Neural cell (in vitro differentiated cells): ENCODE results near the gene STX18. TPM values are rescaled to one million over a fixed set of nuclear protein-coding genes. Genes with fewer than 3 reads are reported as not detected.

Experiments
- H2AFZ ChIP-seq: fragments of 200-600, 300-800 bp; sonication (generic), shearing (Covaris generic); 2 replicates; pipeline ENCODE4 v1.6.0; 2014; ENCODE audit warnings: low read depth, mild to moderate bottlenecking, antibody characterized with exemption, low read length, moderate library complexity
- H3F3A ChIP-seq: fragments of 200-600 bp; shearing (Covaris generic); 2 replicates; pipeline ENCODE4 v1.6.1; 2016; ENCODE audit warnings: mild to moderate bottlenecking, moderate library complexity, mixed read lengths, antibody characterized with exemption, low read length; ENCODE audit not compliant: insufficient read depth, poor library complexity, severe bottlenecking
- H3K27ac ChIP-seq: fragments of 200-600, 300-800 bp; sonication (generic), shearing (Covaris generic); 2 replicates; pipeline ENCODE4 v1.5.1; 2014; ENCODE audit warnings: mild to moderate bottlenecking, low read length, moderate library complexity
- H3K27me3 ChIP-seq: fragments of 300-800, 200-600 bp; sonication (generic), shearing (Covaris generic); 2 replicates; pipeline ENCODE4 v1.6.0; 2014; ENCODE audit warnings: mild to moderate bottlenecking, low read depth, low read length, moderate library complexity; ENCODE audit not compliant: insufficient read depth
- H3K36me3 ChIP-seq: fragments of 300-800, 200-600 bp; sonication (generic), shearing (Covaris generic); 2 replicates; pipeline ENCODE4 v1.5.1; 2014; ENCODE audit warnings: mild to moderate bottlenecking, antibody characterized with exemption, low read length, moderate library complexity; ENCODE audit not compliant: insufficient read depth
- H3K4me2 ChIP-seq: fragments of 300-800, 200-600 bp; sonication (generic), shearing (Covaris generic); 2 replicates; pipeline ENCODE4 v1.6.0; 2014; ENCODE audit warnings: mild to moderate bottlenecking, low read length
- H3K4me3 ChIP-seq: fragments of 300-800, 200-600 bp; sonication (generic), shearing (Covaris generic); 2 replicates; pipeline ENCODE4 v1.5.1; 2014; ENCODE audit warnings: mild to moderate bottlenecking, low read length, moderate library complexity
- H3K79me2 ChIP-seq: fragments of 200-600 bp; shearing (Covaris generic); replicated peaks from 2 replicates; pipeline ENCODE4 v1.6.0; 2014; ENCODE audit warnings: mild to moderate bottlenecking, low read length, moderate library complexity; ENCODE audit not compliant: insufficient read depth
- H3K9ac ChIP-seq: fragments of 300-800, 200-600 bp; sonication (generic), shearing (Covaris generic); 2 replicates; pipeline ENCODE4 v1.6.1; 2016; ENCODE audit warnings: mild to moderate bottlenecking, low read length, mixed read lengths
- H3K9me2 ChIP-seq: fragments of 200-600 bp; shearing (Covaris generic); 2 replicates; pipeline ENCODE4 v1.6.1; 2016; ENCODE audit warnings: mild to moderate bottlenecking, low read length, mixed read lengths; ENCODE audit not compliant: insufficient read depth
- H3K9me3 ChIP-seq: fragments of 200-600, 300-800 bp; sonication (generic), shearing (Covaris generic); 2 replicates; pipeline ENCODE4 v1.6.1; 2016; ENCODE audit warnings: mild to moderate bottlenecking, mixed run types, low read length, moderate library complexity, mixed read lengths
- H4K20me1 ChIP-seq: fragments of 200-600 bp; shearing (Covaris generic); 2 replicates; pipeline ENCODE4 v1.6.1; 2016; ENCODE audit warnings: mild to moderate bottlenecking, mixed run types; ENCODE audit not compliant: insufficient read depth
- CTCF ChIP-seq: fragments of 450-650 bp; IDR thresholded peaks from 2 replicates; pipeline ENCODE4 v1.5.1; 2014; ENCODE audit warnings: antibody characterized with exemption, mild to moderate bottlenecking, moderate library complexity; ENCODE audit not compliant: poor library complexity, severe bottlenecking
- EP300 ChIP-seq: fragments of 450-650 bp; conservative IDR thresholded peaks from 2 replicates; pipeline ENCODE4 v1.6.1; 2014; ENCODE audit warnings: antibody characterized with exemption, mild to moderate bottlenecking, moderate library complexity; ENCODE audit not compliant: poor library complexity, severe bottlenecking
- EZH2 ChIP-seq: fragments of 200-600, 300-800 bp; shearing (Covaris generic), sonication (generic); IDR thresholded peaks from 2 replicates; pipeline ENCODE4 v1.6.1; 2014; ENCODE audit warnings: antibody characterized with exemption, low read length, borderline replicate concordance, mild to moderate bottlenecking; ENCODE audit not compliant: insufficient read depth, poor library complexity, severe bottlenecking
- MXI1 ChIP-seq: fragments of 450-650 bp; conservative IDR thresholded peaks from 2 replicates; pipeline ENCODE4 v1.6.1; 2014; ENCODE audit warnings: antibody characterized with exemption, mild to moderate bottlenecking; ENCODE audit not compliant: poor library complexity, severe bottlenecking
- POLR2AphosphoS5 ChIP-seq: IDR thresholded peaks from 2 replicates; pipeline ENCODE4 v1.6.1; 2012
- RAD21 ChIP-seq: fragments of 450-650 bp; conservative IDR thresholded peaks from 2 replicates; pipeline ENCODE4 v1.6.1; 2014; ENCODE audit warnings: antibody characterized with exemption, mild to moderate bottlenecking, moderate library complexity
- SMC3 ChIP-seq: fragments of 450-650 bp; conservative IDR thresholded peaks from 2 replicates; pipeline ENCODE4 v1.6.1; 2014; ENCODE audit warnings: antibody characterized with exemption, mild to moderate bottlenecking, moderate library complexity; ENCODE audit not compliant: poor library complexity
- TAF1 ChIP-seq: IDR thresholded peaks from 2 replicates; pipeline ENCODE4 v1.6.1; 2012; ENCODE audit warnings: low read depth
- polyA plus RNA-seq: library from polyadenylated mRNA; depleted of rRNA; stranded (reverse); fragments of >200 nt; gene quantifications from 2 replicates; pipeline ENCODE4 v1.2.3, GENCODE V29; 2014
- TF ChIP-seq, protein P1 (sequence below): IDR thresholded peaks from 2 replicates; pipeline ENCODE4 v1.6.1; 2012; ENCODE audit warnings: borderline replicate concordance

Gene STX18
- polyA plus RNA-seq, 1 donor from 2014 or later = 64.5 TPM

- Histone ChIP-seq H3K27ac (no peak overlapping the region), H3K27me3 (no peaks in the 10 kb centered on the region), H4K20me1 (no peaks in the 10 kb centered on the region), H3K36me3 (no peaks in the 10 kb centered on the region), H3K9me3 (no peaks in the 10 kb centered on the region), H3K79me2 (no peaks in the 10 kb centered on the region), H3K4me2 (no peak overlapping the region), H2AFZ (no peak overlapping the region), H3K4me3 (no peak overlapping the region), H3K9me2 (no peaks in the 10 kb centered on the region), H3K9ac (no peak overlapping the region), H3F3A (no peaks in the 10 kb centered on the region)
- TF ChIP-seq CTCF (no peak), EP300 (no peak), MXI1 (no peak), EZH2 (no peak), TAF1 (no peak), POLR2AphosphoS5 (no peak), SMC3 (no peak), RAD21 (no peak)
- TF ChIP-seq, protein P1, sequence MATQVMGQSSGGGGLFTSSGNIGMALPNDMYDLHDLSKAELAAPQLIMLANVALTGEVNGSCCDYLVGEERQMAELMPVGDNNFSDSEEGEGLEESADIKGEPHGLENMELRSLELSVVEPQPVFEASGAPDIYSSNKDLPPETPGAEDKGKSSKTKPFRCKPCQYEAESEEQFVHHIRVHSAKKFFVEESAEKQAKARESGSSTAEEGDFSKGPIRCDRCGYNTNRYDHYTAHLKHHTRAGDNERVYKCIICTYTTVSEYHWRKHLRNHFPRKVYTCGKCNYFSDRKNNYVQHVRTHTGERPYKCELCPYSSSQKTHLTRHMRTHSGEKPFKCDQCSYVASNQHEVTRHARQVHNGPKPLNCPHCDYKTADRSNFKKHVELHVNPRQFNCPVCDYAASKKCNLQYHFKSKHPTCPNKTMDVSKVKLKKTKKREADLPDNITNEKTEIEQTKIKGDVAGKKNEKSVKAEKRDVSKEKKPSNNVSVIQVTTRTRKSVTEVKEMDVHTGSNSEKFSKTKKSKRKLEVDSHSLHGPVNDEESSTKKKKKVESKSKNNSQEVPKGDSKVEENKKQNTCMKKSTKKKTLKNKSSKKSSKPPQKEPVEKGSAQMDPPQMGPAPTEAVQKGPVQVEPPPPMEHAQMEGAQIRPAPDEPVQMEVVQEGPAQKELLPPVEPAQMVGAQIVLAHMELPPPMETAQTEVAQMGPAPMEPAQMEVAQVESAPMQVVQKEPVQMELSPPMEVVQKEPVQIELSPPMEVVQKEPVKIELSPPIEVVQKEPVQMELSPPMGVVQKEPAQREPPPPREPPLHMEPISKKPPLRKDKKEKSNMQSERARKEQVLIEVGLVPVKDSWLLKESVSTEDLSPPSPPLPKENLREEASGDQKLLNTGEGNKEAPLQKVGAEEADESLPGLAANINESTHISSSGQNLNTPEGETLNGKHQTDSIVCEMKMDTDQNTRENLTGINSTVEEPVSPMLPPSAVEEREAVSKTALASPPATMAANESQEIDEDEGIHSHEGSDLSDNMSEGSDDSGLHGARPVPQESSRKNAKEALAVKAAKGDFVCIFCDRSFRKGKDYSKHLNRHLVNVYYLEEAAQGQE = no peak
These were observed 45.1 kb downstream of the STX18 start for GRCh38 chr4:4496592-4497372.

DNA sequence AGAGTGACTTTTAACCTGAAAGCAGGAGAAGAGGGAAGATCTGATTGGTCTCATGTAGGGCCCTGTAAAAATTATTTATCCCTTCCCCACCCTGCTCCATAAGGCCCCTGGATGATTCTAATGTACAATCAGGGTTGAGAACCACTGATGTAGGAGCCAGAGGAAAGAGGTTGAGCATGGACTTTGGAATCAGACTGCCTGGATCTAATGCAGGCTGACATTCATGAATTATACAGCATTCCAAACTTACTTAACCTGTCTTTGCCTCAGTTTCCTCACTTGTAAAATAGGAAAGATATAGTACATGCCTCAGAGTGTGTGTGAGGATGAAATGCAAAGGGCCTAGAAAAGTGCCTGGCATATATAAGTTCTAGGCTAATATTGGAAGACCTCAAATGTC is 47.0 kb downstream of the STX18 start:
- H3K9ac ChIP-seq = no peak overlapping the region
- no peak for TF ChIP-seq TAF1
- no peak for TF ChIP-seq POLR2AphosphoS5
- TF ChIP-seq EP300 = no peak
- TF ChIP-seq, protein P1 = no peak
- TF ChIP-seq RAD21 = no peak
- TF ChIP-seq MXI1 = no peak
- TF ChIP-seq SMC3 = no peak
- TF ChIP-seq EZH2 = no peak
- no peak for TF ChIP-seq CTCF
- H4K20me1 ChIP-seq = no peaks in the 10 kb centered on the region
- no peaks in the 10 kb centered on the region for H3K27me3 ChIP-seq
- no peak overlapping the region for H3K4me2 ChIP-seq
- no peak overlapping the region for H3K4me3 ChIP-seq
- no peaks in the 10 kb centered on the region for H3K9me2 ChIP-seq
- no peaks in the 10 kb centered on the region for H3K36me3 ChIP-seq
- peaks cover 4% of the 10 kb centered on the region for H3K79me2 ChIP-seq
- no peak overlapping the region for H3K27ac ChIP-seq
- H3K9me3 ChIP-seq = no peaks in the 10 kb centered on the region
- H2AFZ ChIP-seq = no peak overlapping the region
- H3F3A ChIP-seq = no peaks in the 10 kb centered on the region
